ENCODE results near the gene PDK3.

The PDK3 gene

GRCh38 chrX:24468245-24468644 lies 3.2 kb downstream of the PDK3 start:
- H3K79me2 ChIP-seq (ENCODE audit: insufficient read depth, low read length), result peaks cover 69% of the 10 kb centered on the region
- no peaks in the 10 kb centered on the region; the same call in 1 of the 2 replicates for H3K36me3 ChIP-seq (ENCODE audit: insufficient read depth, low read length)
- peak overlapping the region; percentile 88 for H3K4me2 ChIP-seq (ENCODE audit: insufficient read depth, low read length)
- H4K20me1 ChIP-seq (ENCODE audit: insufficient read depth, low read length), result no peaks in the 10 kb centered on the region
- 0 out of 4 replicates have a peak overlapping the region, but pooled peaks of 1 of the 2 experiments have one; percentile 12 for H3K4me3 ChIP-seq (ENCODE audit: low read depth in 1 of 2, low read length in 2 of 2)
- TF ChIP-seq EZH2 (IDR thresholded peaks at IDR 0.05; ENCODE audit: borderline replicate concordance, low read depth, low read length, severe bottlenecking) (no peak), CTCF (IDR thresholded peaks at IDR 0.05; ENCODE audit: borderline replicate concordance, extremely low read depth, low read length, poor library complexity, severe bottlenecking) (no peak)
- no peaks in the 10 kb centered on the region for H3K27me3 ChIP-seq (ENCODE audit: insufficient read depth, low read length, poor library complexity)
- peaks cover 40% of the 10 kb centered on the region for H3K4me1 ChIP-seq (ENCODE audit: insufficient read depth, low read length)
- H2AFZ ChIP-seq (ENCODE audit: low read depth, low read length), result no peak overlapping the region
- H3K27ac ChIP-seq (ENCODE audit: low read length), result no peak overlapping the region
- no peaks in the 10 kb centered on the region for H3K9me3 ChIP-seq (ENCODE audit: insufficient read depth, low read length, severe bottlenecking)
- ATAC-seq (ENCODE audit: insufficient read depth, low read depth) (no peak), DNase-seq (no peak)
- no peak overlapping the region for H3K9ac ChIP-seq (ENCODE audit: low read depth, low read length)

GRCh38 chrX:24471808-24472207 lies 6.7 kb downstream of the PDK3 start:
- no peaks in the 10 kb centered on the region for H4K20me1 ChIP-seq (ENCODE audit: insufficient read depth, low read length)
- no peak overlapping the region for H2AFZ ChIP-seq (ENCODE audit: low read depth, low read length)
- peaks cover 84% of the 10 kb centered on the region for H3K79me2 ChIP-seq (ENCODE audit: insufficient read depth, low read length)
- no peak overlapping the region for H3K27ac ChIP-seq (ENCODE audit: low read length)
- no peak overlapping the region for H3K4me3 ChIP-seq (ENCODE audit: low read depth in 1 of 2, low read length in 2 of 2)
- no peak overlapping the region for H3K9ac ChIP-seq (ENCODE audit: low read depth, low read length)
- H3K4me2 ChIP-seq (ENCODE audit: insufficient read depth, low read length), result no peak overlapping the region
- no peak for TF ChIP-seq EZH2 (IDR thresholded peaks at IDR 0.05; ENCODE audit: borderline replicate concordance, low read depth, low read length, severe bottlenecking)
- no peak for TF ChIP-seq CTCF (IDR thresholded peaks at IDR 0.05; ENCODE audit: borderline replicate concordance, extremely low read depth, low read length, poor library complexity, severe bottlenecking)
- ATAC-seq (ENCODE audit: insufficient read depth, low read depth) (no peak), DNase-seq (no peak)
- H3K27me3 ChIP-seq (ENCODE audit: insufficient read depth, low read length, poor library complexity), result no peaks in the 10 kb centered on the region
- no peaks in the 10 kb centered on the region for H3K9me3 ChIP-seq (ENCODE audit: insufficient read depth, low read length, severe bottlenecking)
- H3K36me3 ChIP-seq (ENCODE audit: insufficient read depth, low read length), result no peaks in the 10 kb centered on the region; the same call in 1 of the 2 replicates
- peaks cover 25% of the 10 kb centered on the region for H3K4me1 ChIP-seq (ENCODE audit: insufficient read depth, low read length)

- Histone ChIP-seq H3K4me3 (ENCODE audit: low read depth in 1 of 2, low read length in 2 of 2) (no peak overlapping the region), H3K79me2 (ENCODE audit: insufficient read depth, low read length) (peaks cover 79% of the 10 kb centered on the region), H3K9me3 (ENCODE audit: insufficient read depth, low read length, severe bottlenecking) (no peaks in the 10 kb centered on the region), H2AFZ (ENCODE audit: low read depth, low read length) (no peak overlapping the region), H3K4me1 (ENCODE audit: insufficient read depth, low read length) (peaks cover 34% of the 10 kb centered on the region), H4K20me1 (ENCODE audit: insufficient read depth, low read length) (no peaks in the 10 kb centered on the region), H3K27ac (ENCODE audit: low read length) (no peak overlapping the region), H3K9ac (ENCODE audit: low read depth, low read length) (no peak overlapping the region), H3K4me2 (ENCODE audit: insufficient read depth, low read length) (no peak overlapping the region), H3K27me3 (ENCODE audit: insufficient read depth, low read length, poor library complexity) (no peaks in the 10 kb centered on the region), H3K36me3 (ENCODE audit: insufficient read depth, low read length) (no peaks in the 10 kb centered on the region)
- ATAC-seq (ENCODE audit: insufficient read depth, low read depth) (no peak), DNase-seq (no peak)
- TF ChIP-seq EZH2 (IDR thresholded peaks at IDR 0.05; ENCODE audit: borderline replicate concordance, low read depth, low read length, severe bottlenecking) (no peak), CTCF (IDR thresholded peaks at IDR 0.05; ENCODE audit: borderline replicate concordance, extremely low read depth, low read length, poor library complexity, severe bottlenecking) (no peak)
These were observed 10.4 kb downstream of the PDK3 start for GRCh38 chrX:24475480-24475879.
